ENCODE measurements around the gene C2CD2.

C2CD2 gene

GRCh38 chr21:41836166-41837015 lies 117.4 kb downstream of the C2CD2 start:
- DNase-seq = no peak

- no peak for DNase-seq
These were observed 118.1 kb downstream of the C2CD2 start for GRCh38 chr21:41835711-41836154.
